OCI-LY1 (cell line): ENCODE data around the gene NTRK3.

Experiments used
- H2AFZ ChIP-seq: fragments of 200-600 bp; sonication (generic), shearing (Covaris generic); 2 replicates; pipeline ENCODE4 v1.6.0; 2014; ENCODE audit warnings: antibody characterized with exemption, mild to moderate bottlenecking, low read length
- H3F3A ChIP-seq: fragments of 200-600 bp; sonication (generic), shearing (Covaris generic); 2 replicates; pipeline ENCODE4 v1.6.0; 2014; ENCODE audit warnings: mild to moderate bottlenecking, antibody characterized with exemption, low read length, moderate library complexity; ENCODE audit not compliant: insufficient read depth
- H3K27ac ChIP-seq: fragments of 200-600 bp; sonication (generic); 2 replicates; pipeline ENCODE4 v1.5.1; 2014; ENCODE audit warnings: low read length, mixed run types, mild to moderate bottlenecking, low read depth; ENCODE audit not compliant: poor library complexity, severe bottlenecking
- H3K27me3 ChIP-seq: fragments of 200-600 bp; sonication (generic); 2 replicates; pipeline ENCODE4 v1.6.0; 2014; ENCODE audit warnings: antibody characterized with exemption, mild to moderate bottlenecking, low read length, moderate library complexity; ENCODE audit not compliant: insufficient read depth
- H3K36me3 ChIP-seq: fragments of 200-600 bp; sonication (generic); 2 replicates; pipeline ENCODE4 v1.6.1; 2014; ENCODE audit warnings: mild to moderate bottlenecking, antibody characterized with exemption, low read length, moderate library complexity, mixed read lengths; ENCODE audit not compliant: insufficient read depth
- H3K4me1 ChIP-seq: fragments of 200-600 bp; sonication (generic); 2 replicates; pipeline ENCODE4 v1.5.1; 2014; ENCODE audit warnings: mild to moderate bottlenecking, low read length, moderate library complexity; ENCODE audit not compliant: insufficient read depth, severe bottlenecking
- H3K4me2 ChIP-seq: fragments of 200-600 bp; sonication (generic), shearing (Covaris generic); 2 replicates; pipeline ENCODE4 v1.6.1; 2014; ENCODE audit warnings: low read length
- H3K4me3 ChIP-seq: fragments of 200-600 bp; sonication (generic); 2 replicates; pipeline ENCODE4 v1.5.1; 2014; ENCODE audit warnings: low read length, low read depth, mild to moderate bottlenecking, mixed read lengths; ENCODE audit not compliant: poor library complexity, severe bottlenecking
- H3K79me2 ChIP-seq: fragments of 200-600 bp; shearing (Covaris generic); 2 replicates; pipeline ENCODE4 v1.6.1; 2016; ENCODE audit warnings: mixed run types, low read length, mixed read lengths; ENCODE audit not compliant: insufficient read depth
- H3K9ac ChIP-seq: fragments of 200-600 bp; sonication (generic), shearing (Covaris generic); 2 replicates; pipeline ENCODE4 v1.6.1; 2014; ENCODE audit warnings: mild to moderate bottlenecking, low read length, mixed read lengths
- H3K9me2 ChIP-seq: fragments of 200-600 bp; sonication (generic), shearing (Covaris generic); 2 replicates; pipeline ENCODE4 v1.6.1; 2014; ENCODE audit warnings: low read depth, mild to moderate bottlenecking, low read length, mixed read lengths
- H3K9me3 ChIP-seq: fragments of 200-600 bp; shearing (Covaris generic); 2 replicates; pipeline ENCODE4 v1.6.1; 2014; ENCODE audit warnings: low read length, mixed read lengths
- H4K20me1 ChIP-seq: fragments of 200-600 bp; sonication (generic), shearing (Covaris generic); 2 replicates; pipeline ENCODE4 v1.6.0; 2016; ENCODE audit warnings: mild to moderate bottlenecking, low read length; ENCODE audit not compliant: insufficient read depth
- EZH2 ChIP-seq: fragments of 200-600 bp; sonication (generic), shearing (Covaris generic); IDR thresholded peaks from 2 replicates; pipeline ENCODE4 v1.8.0; 2017; ENCODE audit warnings: borderline replicate concordance, mixed run types, mild to moderate bottlenecking, antibody characterized with exemption, low read length, moderate library complexity, mixed read lengths
- TF ChIP-seq, protein P1 (sequence below): fragments of 200-600 bp; sonication (generic), shearing (Covaris generic); IDR thresholded peaks from 2 replicates; pipeline ENCODE4 v1.5.1; 2017; ENCODE audit warnings: mild to moderate bottlenecking, antibody characterized with exemption, low read length, moderate library complexity, mixed read lengths

Gene NTRK3

DNA sequence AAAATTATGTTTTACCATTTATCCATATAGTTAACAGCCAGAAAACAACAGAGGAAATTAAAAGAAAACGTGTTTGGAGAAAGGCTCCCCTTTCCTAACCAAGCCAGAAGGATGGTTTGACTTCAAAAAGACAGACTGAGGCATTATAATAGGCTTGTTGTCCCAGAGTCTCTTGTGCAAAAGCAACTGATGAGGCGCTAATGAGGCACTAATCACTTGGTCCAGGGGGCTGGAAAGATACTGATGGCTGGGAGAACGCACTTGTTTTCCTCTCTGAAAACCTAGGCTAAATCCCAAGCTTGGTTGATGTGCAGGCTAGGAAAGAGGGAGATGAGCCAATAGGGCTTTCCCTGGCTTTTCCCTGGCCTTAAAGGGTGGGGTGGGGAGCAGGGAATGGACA, 389.6 kb downstream of the NTRK3 start:
- Histone ChIP-seq H3K4me1 (no peaks in the 10 kb centered on the region), H3K9me2 (no peaks in the 10 kb centered on the region), H3K9ac (no peak overlapping the region), H3K4me2 (no peak overlapping the region), H3K4me3 (no peak overlapping the region), H3K79me2 (no peaks in the 10 kb centered on the region), H3K27ac (no peak overlapping the region), H3K9me3 (no peaks in the 10 kb centered on the region), H3K27me3 (no peaks in the 10 kb centered on the region), H3F3A (no peaks in the 10 kb centered on the region), H3K36me3 (no peaks in the 10 kb centered on the region), H2AFZ (no peak overlapping the region), H4K20me1 (no peaks in the 10 kb centered on the region)
- TF ChIP-seq EZH2 = no peak
- TF ChIP-seq, protein P1, sequence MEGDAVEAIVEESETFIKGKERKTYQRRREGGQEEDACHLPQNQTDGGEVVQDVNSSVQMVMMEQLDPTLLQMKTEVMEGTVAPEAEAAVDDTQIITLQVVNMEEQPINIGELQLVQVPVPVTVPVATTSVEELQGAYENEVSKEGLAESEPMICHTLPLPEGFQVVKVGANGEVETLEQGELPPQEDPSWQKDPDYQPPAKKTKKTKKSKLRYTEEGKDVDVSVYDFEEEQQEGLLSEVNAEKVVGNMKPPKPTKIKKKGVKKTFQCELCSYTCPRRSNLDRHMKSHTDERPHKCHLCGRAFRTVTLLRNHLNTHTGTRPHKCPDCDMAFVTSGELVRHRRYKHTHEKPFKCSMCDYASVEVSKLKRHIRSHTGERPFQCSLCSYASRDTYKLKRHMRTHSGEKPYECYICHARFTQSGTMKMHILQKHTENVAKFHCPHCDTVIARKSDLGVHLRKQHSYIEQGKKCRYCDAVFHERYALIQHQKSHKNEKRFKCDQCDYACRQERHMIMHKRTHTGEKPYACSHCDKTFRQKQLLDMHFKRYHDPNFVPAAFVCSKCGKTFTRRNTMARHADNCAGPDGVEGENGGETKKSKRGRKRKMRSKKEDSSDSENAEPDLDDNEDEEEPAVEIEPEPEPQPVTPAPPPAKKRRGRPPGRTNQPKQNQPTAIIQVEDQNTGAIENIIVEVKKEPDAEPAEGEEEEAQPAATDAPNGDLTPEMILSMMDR = no peak

DNA sequence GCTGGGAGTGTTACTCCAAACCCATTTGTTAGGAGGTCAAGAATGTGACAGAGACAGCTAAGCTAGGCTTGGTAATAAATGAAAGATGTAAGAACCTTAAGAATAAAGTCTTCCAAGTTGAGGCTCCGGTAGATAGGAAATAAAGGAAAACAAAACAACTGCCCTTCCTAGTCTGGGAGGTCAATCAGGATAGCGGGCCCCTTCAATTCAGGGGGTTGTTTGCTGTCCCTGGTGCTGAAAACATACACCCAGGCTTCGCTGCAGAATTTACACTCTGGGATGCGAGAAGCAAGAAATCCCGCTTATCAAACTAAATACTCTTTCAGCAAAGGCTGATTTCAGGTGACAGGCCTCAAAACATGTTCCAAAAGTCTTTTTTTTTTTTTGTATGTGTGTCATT, 393.4 kb downstream of the NTRK3 start:
- H2AFZ ChIP-seq = no peak overlapping the region
- no peaks in the 10 kb centered on the region for H3K36me3 ChIP-seq
- H3K4me3 ChIP-seq = no peak overlapping the region
- no peaks in the 10 kb centered on the region for H3K79me2 ChIP-seq
- no peak for TF ChIP-seq EZH2
- TF ChIP-seq, protein P1 = no peak
- no peak overlapping the region for H3K9ac ChIP-seq
- no peak overlapping the region for H3K4me2 ChIP-seq
- H3K4me1 ChIP-seq = no peaks in the 10 kb centered on the region
- H3K9me2 ChIP-seq = no peaks in the 10 kb centered on the region
- no peaks in the 10 kb centered on the region for H3K9me3 ChIP-seq
- no peaks in the 10 kb centered on the region for H4K20me1 ChIP-seq
- H3K27ac ChIP-seq = no peak overlapping the region
- no peaks in the 10 kb centered on the region for H3F3A ChIP-seq
- no peaks in the 10 kb centered on the region for H3K27me3 ChIP-seq

DNA sequence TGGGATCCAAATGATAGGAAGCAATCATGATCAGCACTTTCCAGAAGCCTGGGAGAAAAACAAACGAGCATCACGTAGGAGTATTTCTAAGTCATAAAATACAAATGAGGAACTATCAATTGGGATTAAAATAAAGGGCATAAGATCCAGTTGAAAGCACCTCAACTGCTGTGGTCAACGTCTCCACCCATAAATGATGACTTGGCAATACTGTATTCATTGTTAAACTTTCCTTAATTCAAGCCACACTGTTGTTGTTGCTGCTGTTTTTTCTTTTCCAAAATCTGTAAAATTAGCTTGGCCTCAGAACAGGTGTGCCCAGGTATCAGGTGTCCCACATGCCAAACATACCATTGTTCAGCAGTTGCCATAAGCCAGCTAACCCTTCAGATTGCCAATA, 395.8 kb downstream of the NTRK3 start:
- Histone ChIP-seq H3K9ac (no peak overlapping the region), H3K9me3 (no peaks in the 10 kb centered on the region), H3K4me2 (no peak overlapping the region), H3K4me3 (no peak overlapping the region), H3K4me1 (no peaks in the 10 kb centered on the region), H3K27ac (no peak overlapping the region), H4K20me1 (no peaks in the 10 kb centered on the region), H3K27me3 (no peaks in the 10 kb centered on the region), H3K36me3 (no peaks in the 10 kb centered on the region), H3F3A (no peaks in the 10 kb centered on the region), H3K79me2 (no peaks in the 10 kb centered on the region), H2AFZ (no peak overlapping the region), H3K9me2 (no peaks in the 10 kb centered on the region)
- TF ChIP-seq EZH2 = no peak
- TF ChIP-seq, protein P1 = no peak
